HUDEP-2 (cell line): ENCODE measurements around the gene CMSS1.

Source experiments
- DNase-seq, 76 experiments: peaks; one replicate each; lab custom pipeline; 2025; ENCODE audit not compliant: unreplicated experiment in 76 of 76; lab: John Stamatoyannopoulos, UW

CMSS1 gene

DNA sequence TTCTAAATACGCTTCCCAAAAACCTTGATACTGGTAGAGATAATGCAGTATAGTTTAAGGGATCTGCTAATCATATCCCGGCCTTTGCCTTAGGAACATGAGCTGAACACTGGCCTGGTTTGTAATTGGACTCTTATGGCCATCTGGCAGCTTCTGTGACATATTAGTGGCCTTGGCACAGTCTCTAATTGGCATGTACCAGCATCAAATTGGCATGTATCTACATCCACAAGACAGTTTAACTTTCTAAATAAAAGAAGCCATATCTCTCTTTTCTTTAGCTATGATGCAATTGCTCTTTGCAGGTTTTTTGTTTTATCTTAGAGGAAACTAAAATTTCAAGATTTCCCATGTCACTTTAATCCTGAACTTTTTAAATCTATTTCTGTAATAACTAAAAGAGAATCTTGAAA, 341.3 kb downstream of the CMSS1 start:
- DNase-seq, result no peak

DNA sequence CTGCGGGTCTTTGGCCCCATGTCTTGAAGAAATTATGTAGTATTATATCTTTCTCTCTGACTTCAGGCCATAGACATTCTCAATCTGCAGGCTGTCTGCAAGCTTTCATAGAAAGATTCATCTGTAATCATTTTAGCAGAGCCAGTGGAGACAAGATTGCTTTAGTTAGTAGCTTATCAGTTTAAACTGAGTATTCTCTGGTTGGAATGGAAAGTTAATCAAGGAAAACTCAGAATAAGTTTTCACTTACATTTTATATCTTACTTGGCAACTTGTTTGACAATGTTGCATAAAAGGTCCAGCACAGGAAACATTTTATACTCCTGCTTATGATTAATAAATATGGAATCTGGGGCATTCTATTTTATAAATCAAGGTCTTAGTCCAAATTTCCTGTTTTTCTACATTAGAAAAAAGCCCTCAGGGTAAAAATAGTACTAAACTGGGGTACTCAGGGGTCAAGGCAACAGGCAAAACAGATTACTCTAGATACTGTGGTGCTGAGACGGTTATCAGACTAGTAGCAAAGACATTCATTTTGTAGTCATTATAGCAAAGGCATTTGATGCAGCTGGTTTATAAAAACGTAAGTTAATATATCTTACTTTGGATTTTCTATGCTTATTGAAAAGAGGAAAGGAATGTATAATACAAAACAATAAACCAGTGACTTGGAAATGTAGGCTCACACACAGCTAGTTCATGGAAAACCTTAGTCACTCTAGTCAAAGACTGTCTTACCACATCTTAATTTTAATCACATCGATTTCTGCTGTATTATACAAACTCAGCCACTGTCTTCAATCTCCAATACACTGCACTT, 341.9 kb downstream of the CMSS1 start:
- DNase-seq, result no peak

DNA sequence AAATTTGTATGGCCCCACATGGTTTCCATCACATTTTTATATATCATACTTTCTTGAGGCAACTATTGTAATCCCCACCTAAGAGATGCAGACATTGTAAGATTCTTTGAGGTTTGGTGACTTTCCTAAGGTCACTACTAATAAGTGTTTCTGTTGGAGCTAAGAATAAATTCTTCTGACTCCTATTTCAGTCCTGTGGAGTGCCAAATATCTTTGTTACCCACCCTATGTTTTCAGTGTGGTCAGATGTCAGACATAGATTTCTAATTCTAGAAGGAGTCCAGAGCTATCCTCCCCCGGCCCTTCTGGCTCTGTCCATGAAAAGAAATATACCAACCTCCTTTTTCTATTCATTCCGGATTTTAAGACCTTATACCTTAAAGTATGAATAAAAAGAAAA, 342.9 kb downstream of the CMSS1 start:
- no peak for DNase-seq

DNA sequence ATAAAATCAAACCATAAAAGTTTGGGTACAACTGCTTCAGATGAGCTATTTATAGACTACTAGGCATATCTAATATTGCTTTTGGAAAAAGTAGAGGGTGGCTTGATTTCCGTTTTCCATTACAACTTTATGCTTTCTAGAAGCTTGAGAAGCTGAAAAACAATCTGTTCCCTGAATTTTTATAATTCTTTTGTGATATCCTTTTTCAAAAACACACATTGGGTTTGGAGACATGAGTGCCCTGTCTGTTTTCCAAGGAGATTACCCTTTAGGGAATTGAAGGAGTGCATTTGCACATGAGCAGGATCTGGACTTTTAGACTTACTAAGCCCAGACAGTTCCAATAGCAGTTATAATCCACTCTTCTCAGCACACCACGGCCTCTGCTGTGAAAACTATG, 346.1 kb downstream of the CMSS1 start:
- no peak for DNase-seq

DNA sequence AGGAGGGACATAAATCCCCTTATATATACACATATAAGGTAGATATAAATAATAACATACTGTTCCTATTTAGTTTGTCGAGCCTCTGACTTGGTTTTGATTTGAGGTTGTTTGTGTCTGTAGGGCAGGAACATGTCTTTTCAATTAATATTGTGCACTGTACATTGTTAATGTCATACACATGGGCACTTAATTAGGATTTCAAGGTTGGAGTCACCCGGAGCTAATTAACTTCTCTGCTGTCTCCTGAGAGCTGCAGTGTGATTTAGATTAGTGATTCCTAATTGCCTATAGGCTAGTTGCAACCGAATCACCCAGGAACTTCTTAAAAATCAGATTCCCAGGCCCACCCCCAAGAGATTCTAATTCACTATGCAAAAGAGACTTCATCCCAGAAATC, 347.1 kb downstream of the CMSS1 start:
- no peak for DNase-seq

DNA sequence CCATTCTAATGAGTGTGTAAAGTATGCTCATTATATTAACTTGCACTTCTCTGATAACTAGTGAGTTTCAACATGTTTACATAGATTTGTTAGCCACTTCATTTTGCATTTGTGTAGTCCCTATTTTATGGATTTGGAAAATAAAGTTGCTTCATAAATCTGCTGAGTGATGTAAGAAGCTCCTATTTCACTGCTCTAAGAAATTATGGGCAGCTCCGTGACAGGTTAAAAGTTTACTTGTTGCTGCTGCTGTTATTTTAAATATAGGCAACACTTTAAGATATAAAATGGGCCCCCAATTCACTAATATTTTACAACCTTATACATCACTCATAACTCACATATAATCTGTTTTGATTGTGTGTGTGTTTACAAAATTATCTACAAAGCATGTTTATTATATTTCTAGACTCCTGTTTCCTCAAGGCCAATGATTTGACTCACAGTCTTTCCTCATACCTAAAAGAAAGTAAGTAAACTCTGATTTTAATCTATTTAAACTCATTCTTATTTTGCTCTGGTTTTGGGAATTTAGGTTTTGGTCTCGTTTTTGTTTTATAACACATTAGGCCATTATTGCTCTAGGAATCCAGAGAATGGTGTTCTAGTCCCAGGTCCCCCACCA, 348.4 kb downstream of the CMSS1 start:
- DNase-seq, result no peak

DNA sequence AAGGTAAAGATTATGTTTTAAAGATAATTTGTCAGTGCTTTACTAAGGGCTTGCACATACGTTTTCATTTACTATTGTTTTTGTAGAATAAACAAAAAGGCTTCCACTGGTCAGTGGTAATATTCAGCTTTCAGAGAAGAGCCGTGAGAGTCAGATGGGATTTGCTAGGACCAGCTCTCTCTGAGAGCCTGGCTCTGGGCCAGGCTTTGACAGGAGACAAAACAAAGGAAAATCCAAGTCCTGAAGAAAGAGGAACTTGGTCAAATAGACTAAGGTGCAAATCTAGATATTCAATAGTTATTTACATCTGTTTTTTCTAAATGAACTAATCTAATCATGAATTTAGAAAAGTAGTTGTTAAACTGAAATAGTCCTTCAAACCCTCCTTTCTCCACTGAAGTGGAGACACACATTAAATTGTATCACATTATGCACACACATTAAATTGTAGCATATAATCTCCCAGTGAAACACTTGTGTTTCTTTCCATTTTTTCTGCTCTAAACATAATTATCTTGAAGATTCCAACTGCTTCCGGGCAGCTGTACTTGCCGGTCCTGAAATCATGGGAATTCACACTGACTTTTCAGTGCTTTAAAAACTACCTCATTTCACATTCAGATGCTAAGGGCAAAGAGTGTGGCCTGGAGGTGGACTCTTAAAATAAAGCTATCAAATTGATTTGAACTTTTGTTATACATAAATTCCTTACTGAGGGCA, 351.7 kb downstream of the CMSS1 start:
- no peak for DNase-seq

DNA sequence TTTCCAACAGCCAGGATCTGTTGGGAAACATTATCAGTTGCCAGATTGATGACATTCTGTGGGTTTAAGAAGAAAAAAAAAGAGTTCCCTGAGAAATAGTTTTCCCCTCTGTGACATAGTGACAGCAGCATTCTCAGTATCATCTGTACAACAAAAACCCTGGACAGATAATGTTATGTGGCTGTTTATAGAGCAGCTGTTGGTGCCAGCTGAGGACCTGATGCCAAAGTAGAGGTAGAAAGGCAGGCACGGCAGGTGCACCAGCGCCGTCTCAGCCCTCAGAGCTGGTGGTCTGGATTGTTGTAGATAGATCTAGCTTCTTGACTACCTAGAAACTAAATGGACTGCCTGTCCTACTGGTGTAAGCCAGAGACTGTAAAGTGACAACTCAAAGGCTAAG, 352.8 kb downstream of the CMSS1 start:
- DNase-seq, result no peak

DNA sequence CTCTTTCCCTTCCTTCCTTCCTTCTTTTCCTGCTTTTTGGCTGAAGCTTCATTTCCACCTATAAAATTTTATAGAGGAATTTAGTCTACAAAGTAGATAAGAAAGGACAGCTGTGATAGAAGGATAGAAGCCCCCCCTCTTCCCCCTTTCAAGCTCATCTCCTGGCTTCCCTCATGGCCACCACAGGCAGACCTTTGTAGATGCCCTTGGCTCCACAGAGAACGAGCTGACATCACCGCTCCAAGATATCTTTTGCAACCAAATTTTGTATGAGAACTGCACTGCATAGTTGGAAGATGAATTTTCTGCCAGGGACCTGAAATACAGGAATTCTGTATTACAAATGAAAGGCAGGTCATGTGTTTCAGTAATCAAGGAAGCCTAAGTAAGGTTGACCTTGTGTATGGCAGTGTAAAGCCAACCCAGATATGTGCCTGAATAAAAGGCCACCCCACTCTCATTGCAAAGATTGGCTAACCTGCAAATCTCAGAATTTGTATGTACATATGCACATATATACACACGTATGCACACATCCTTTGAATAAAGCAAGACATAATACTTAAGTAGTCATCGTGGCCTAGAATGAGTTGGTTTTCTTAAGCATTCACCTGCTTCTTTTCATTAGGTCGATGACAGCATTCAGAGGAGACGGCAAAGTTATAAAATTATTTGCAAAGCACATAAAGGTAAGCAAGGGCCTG, 353.7 kb downstream of the CMSS1 start:
- DNase-seq, result no peak

DNA sequence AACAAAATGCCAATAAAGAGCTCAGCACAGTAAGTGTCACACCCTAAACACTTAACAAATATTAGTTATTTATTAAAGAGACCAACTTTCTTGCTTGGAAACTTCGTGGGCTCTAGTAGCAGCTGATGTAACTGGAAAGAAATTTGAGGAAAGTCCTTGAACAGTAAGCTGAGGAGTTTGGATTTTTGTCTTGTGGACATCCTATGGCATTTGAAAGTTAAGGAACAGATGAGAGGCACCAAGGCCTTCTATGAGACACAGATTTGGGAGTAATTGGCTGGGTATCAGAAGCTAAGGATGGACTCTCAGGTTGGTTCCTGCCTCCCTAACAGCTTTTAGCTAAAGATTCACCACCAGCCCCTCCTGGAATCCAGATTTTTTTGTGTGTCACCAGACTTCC, 356.3 kb downstream of the CMSS1 start:
- DNase-seq, result no peak

DNA sequence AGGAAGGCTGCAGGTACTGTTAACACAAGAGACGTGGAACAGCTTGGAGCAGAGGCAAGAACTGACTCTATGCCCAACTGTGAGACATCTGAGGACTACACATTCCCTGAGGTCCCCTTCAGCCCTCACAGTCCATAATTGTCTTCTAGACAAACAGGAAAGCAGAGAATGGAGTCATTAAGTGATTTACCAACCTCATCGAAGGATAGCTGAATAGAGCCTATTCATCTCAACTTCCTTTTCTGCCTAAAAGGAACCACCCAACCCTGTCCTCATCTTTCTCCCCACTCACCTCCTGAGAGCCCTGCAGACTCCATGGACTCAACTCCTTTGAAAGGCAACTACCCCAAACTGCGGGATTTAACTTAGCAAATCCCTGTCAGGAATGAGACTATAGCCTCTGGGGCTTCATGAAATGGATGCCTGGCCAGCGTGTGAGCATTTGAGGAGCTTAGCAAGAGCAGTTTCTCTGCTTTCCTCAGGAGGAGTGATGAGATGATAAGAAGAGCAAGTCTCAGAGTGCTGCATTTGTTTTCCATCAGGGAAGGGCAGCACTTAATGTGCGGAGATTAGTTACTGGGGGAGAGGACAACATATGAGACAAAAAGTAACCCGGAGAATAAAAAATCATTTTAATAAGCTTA, 358.1 kb downstream of the CMSS1 start:
- no peak for DNase-seq

DNA sequence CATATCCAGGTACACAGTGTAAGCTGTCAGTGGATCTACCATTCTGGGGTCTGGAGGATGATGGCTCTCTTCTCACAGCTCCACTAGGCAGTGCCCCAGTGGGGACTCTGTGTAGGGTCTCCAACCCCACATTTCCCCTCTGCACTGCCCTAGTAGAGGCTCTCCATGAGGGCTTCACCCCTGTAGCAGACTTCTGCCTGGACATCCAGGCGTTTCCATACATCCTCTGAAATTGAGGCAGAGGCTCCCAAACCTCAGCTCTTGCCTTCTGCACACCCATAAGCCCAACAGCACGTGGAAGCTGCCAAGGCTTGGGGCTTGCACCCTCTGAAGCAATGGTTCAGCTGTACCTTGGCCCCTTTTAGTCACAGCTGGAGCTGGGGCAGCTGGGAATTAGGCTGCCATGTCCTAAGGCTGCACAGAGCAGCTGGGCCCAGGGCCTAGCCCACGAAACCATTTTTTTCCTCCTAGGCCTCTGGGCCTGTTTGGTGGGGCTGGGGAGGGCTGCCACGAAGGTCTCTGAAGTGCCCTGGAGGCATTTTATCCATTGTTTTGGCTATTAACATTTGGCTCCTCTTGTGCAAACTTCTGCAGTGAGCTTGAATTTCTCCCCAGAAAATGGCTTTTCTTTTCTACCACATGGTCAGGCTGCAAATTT, 362.2 kb downstream of the CMSS1 start:
- DNase-seq, result no peak

DNA sequence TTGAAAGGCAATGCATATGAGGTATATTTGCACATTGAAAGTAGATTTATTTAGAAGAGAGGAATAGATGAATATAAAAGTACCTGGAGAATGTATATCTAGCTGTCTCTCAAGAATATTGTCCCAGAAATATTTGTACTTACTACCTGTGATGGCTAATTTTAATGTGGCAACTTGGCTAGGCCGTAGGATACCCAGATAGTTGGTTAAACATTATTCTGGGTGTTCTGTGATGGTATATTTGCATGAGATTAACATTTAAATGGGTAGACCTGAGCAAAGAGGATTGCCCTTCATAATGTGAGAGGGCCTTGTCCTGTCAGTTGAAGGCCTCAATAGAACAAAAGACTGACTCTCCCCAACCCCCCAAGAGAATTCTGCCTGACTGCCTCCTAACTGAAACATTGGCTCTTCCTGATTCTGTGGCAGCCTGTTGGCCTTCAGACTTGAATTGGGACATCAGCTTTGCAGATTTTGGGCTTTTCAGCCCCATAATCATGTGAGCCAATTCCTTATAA, 366.0 kb downstream of the CMSS1 start:
- DNase-seq, result no peak

DNA sequence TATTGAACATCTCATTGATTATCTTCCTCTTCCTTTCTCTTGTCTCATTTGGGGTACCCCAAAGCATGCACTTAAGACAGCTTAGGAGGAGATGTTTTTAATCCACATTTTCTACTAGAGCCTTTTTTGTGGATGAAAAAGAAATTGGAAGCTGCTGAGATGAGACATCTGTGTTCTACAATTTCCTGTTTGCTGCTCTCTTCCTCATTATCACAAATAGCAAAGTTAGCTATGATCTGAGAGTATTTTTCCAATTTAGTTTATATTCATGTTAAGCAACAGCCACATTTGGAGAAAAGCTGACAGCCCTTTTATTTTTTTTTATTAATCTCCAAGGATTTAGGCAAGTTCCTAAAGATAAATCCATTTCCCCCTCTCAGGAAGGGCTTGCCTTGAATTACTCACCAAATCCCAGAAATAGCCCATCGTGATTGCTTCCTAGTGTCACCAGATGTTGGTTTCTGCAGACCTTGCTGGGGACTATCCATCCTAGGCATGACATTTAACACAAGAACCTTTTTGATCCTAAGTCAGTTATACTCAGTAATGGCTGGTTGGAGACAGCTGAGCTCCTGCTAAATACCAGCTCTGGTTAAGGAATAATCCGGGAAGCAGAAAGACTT, 367.4 kb downstream of the CMSS1 start:
- DNase-seq, result no peak

DNA sequence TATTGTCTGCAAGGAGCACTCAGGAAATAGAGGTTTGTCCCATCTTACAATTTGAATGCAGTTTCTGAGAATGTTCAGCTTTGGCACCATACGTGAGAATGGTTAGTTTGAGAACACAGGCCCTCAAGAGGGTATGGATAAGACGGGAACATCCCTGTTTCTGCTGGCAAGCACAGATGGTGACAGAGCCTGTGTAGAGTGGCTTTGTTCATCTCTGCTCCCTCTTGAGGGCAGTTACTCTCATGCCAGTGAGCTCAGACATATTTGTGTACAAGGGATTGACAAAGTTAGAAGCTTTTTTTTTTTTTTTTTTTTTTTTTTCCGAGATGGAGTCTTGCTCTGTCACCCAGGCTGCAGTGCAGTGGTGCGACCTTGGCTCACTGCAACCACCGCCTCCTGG, 368.2 kb downstream of the CMSS1 start:
- DNase-seq, result no peak

DNA sequence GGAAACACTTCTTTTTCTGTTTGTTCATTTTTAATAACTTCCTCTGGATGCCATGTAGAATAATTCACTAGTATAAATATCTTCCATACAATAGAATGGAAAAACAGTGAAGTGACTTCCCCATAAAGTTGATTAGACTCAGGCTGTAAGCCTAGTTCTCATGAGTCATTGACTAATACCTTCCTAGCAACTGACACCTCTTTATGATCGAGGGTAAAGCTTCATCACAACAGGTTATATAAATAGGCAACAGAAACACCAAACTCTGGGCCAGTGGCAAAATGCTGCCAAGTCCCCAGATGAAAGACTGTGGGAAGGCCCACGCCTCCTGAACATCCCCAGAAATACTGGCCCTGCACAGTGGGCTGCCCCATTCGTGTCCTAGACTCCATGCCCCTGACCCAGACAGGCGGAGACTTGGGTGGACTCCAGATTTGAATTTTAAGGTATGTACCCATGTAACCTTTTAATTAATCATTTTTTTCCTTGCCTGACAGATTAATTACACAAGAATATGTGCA, 371.8 kb downstream of the CMSS1 start:
- DNase-seq, result no peak

DNA sequence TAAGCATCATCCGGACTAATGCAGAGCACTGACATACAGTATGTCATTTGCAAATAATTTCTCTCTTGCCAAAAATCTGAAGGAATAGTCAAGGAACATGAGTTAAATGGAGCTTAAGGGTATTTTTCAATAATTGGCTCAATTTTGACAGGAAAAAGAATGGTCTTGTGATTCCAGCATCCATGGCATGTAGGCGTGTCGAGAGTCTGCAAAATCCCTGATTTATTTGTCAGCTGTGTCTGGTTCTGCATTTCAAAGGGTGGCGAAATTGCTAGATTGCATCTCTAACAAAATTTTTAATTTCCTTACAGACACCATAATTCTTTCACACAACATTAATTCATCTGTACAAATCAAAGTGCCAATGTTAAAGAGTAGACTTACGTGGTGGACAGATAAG, 377.7 kb downstream of the CMSS1 start:
- no peak for DNase-seq

DNA sequence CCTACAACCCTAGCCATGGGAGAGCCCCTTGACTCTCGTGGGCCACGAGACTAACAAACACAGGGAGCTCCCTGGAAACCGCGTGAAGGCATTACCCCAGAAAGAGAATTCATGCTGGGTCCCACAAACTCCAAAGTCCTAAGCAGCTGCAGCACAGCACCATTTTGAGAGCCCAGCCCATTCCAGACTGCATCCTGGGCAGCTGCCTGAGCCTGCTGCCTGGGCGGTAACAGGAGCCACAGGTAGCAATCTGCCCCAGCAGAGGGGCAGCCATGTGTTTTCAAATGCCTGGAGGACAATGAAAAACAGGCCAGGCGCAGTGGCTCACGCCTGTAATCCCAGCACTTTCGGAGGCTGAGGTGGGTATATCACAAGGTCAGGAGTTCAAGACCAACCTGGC, 380.2 kb downstream of the CMSS1 start:
- no peak for DNase-seq

DNA sequence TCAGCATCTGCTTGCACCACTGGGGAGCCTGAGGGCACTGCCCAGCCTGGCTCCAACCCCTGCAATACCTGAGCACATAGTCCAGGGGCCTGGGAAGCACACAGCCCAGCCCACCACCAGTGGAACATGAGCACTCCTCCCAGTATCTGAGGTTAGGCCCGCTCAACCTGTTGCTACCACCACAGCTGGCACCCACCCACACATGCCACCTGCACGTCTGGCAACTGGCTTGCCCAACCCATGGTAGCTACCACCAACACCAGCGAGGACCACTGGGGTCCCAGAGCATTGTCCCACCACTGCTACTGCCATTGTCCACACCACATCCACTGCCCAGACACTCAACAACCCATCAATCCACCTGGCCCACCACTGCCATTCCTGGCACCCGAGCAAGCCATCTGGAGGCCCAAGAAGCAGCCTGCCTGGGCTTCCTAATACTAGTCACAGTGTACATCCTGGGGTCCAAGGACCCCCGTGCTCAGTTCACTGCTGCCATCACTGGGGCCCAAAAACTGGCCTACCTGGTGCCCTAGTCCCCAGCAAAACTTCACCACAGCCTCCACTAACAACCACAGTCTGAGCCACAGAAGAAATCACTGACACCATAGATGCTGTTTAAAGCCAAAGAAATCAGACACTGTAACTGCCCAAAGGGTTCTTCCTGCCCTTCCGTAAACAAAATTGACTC, 381.1 kb downstream of the CMSS1 start:
- no peak for DNase-seq
